ENCODE data around the gene HK3. TPM values are rescaled to one million over a fixed set of nuclear protein-coding genes. Genes with fewer than 3 reads are reported as not detected.

Gene HK3
- polyA plus RNA-seq, 4 donors: 0.30 to 7.5 (median 1.5) TPM

- DNase-seq: no peak
- peaks cover 0 to 19% (median 14%) of the 10 kb centered on the region in 3 donors for H3K27me3 ChIP-seq (ENCODE audit: control insufficient read depth in 3 of 3, insufficient read depth in 3 of 3, low read length in 3 of 3)
- H3K27ac ChIP-seq (ENCODE audit: low read depth in 1 of 3, low read length in 2 of 3): no peak overlapping the region
- no peak for FAIRE-seq
- H3K9me3 ChIP-seq (ENCODE audit: control insufficient read depth in 2 of 2, insufficient read depth in 1 of 2, low read depth in 1 of 2, low read length in 1 of 2): no peaks in the 10 kb centered on the region
- 45 to 67% (median 67%) methylated on average over 21 of the region's 21 CpGs for WGBS, 3 donors
- no peak overlapping the region for H3K4me3 ChIP-seq (ENCODE audit: low read depth in 1 of 3, low read length in 3 of 3)
- H3K4me1 ChIP-seq (ENCODE audit: control insufficient read depth in 3 of 3, insufficient read depth in 2 of 3, low read depth in 1 of 3, low read length in 2 of 3): no peaks in the 10 kb centered on the region
- no peaks in the 10 kb centered on the region for H3K36me3 ChIP-seq (ENCODE audit: control insufficient read depth in 3 of 3, insufficient read depth in 2 of 3, low read depth in 1 of 3, low read length in 3 of 3)
Observed at GRCh38 chr5:176843673-176844072, 55.5 kb downstream of the HK3 start.

GRCh38 chr5:176837707-176838115 lies 61.4 kb downstream of the HK3 start:
- Histone ChIP-seq H3K36me3 (ENCODE audit: control insufficient read depth in 3 of 3, insufficient read depth in 2 of 3, low read depth in 1 of 3, low read length in 3 of 3) (no peaks in the 10 kb centered on the region), H3K27me3 (ENCODE audit: control insufficient read depth in 3 of 3, insufficient read depth in 3 of 3, low read length in 3 of 3) (peaks cover 0 to 5% (median 4%) of the 10 kb centered on the region in 3 donors), H3K27ac (ENCODE audit: low read depth in 1 of 3, low read length in 2 of 3) (no peak overlapping the region), H3K9me3 (ENCODE audit: control insufficient read depth in 2 of 2, insufficient read depth in 1 of 2, low read depth in 1 of 2, low read length in 1 of 2) (no peaks in the 10 kb centered on the region), H3K4me1 (ENCODE audit: control insufficient read depth in 3 of 3, insufficient read depth in 2 of 3, low read depth in 1 of 3, low read length in 2 of 3) (no peaks in the 10 kb centered on the region), H3K4me3 (ENCODE audit: low read depth in 1 of 3, low read length in 3 of 3) (no peak overlapping the region)
- no peak for FAIRE-seq
- DNase-seq: peak; percentile 67 to 93
- 19 to 21% (median 21%) methylated on average over 16 of the region's 16 CpGs for WGBS, 3 donors

GRCh38 chr5:176836811-176837706 lies 62.1 kb downstream of the HK3 start:
- FAIRE-seq (no peak), DNase-seq (no peak)
- H3K27ac ChIP-seq (ENCODE audit: low read depth in 1 of 3, low read length in 2 of 3): no peak overlapping the region
- no peak overlapping the region for H3K4me3 ChIP-seq (ENCODE audit: low read depth in 1 of 3, low read length in 3 of 3)
- H3K4me1 ChIP-seq (ENCODE audit: control insufficient read depth in 3 of 3, insufficient read depth in 2 of 3, low read depth in 1 of 3, low read length in 2 of 3): no peaks in the 10 kb centered on the region
- 66 to 71% (median 67%) methylated on average over 15 of the region's 15 CpGs for WGBS, 3 donors
- no peaks in the 10 kb centered on the region for H3K9me3 ChIP-seq (ENCODE audit: control insufficient read depth in 2 of 2, insufficient read depth in 1 of 2, low read depth in 1 of 2, low read length in 1 of 2)
- peaks cover 0 to 5% (median 4%) of the 10 kb centered on the region in 3 donors for H3K27me3 ChIP-seq (ENCODE audit: control insufficient read depth in 3 of 3, insufficient read depth in 3 of 3, low read length in 3 of 3)
- H3K36me3 ChIP-seq (ENCODE audit: control insufficient read depth in 3 of 3, insufficient read depth in 2 of 3, low read depth in 1 of 3, low read length in 3 of 3): no peaks in the 10 kb centered on the region

GRCh38 chr5:176835918-176836317 lies 63.2 kb downstream of the HK3 start:
- Histone ChIP-seq H3K27me3 (ENCODE audit: control insufficient read depth in 3 of 3, insufficient read depth in 3 of 3, low read length in 3 of 3) (peaks cover 0 to 5% (median 2%) of the 10 kb centered on the region in 3 donors), H3K27ac (ENCODE audit: low read depth in 1 of 3, low read length in 2 of 3) (no peak overlapping the region), H3K4me1 (ENCODE audit: control insufficient read depth in 3 of 3, insufficient read depth in 2 of 3, low read depth in 1 of 3, low read length in 2 of 3) (no peaks in the 10 kb centered on the region), H3K36me3 (ENCODE audit: control insufficient read depth in 3 of 3, insufficient read depth in 2 of 3, low read depth in 1 of 3, low read length in 3 of 3) (no peaks in the 10 kb centered on the region), H3K9me3 (ENCODE audit: control insufficient read depth in 2 of 2, insufficient read depth in 1 of 2, low read depth in 1 of 2, low read length in 1 of 2) (no peaks in the 10 kb centered on the region), H3K4me3 (ENCODE audit: low read depth in 1 of 3, low read length in 3 of 3) (no peak overlapping the region)
- FAIRE-seq: no peak
- 49 to 62% (median 59%) methylated on average over 3 of the region's 3 CpGs for WGBS, 3 donors
- DNase-seq: no peak

- H3K27me3 ChIP-seq (ENCODE audit: control insufficient read depth in 3 of 3, insufficient read depth in 3 of 3, low read length in 3 of 3): peaks cover 0 to 5% (median 2%) of the 10 kb centered on the region in 3 donors
- H3K36me3 ChIP-seq (ENCODE audit: control insufficient read depth in 3 of 3, insufficient read depth in 2 of 3, low read depth in 1 of 3, low read length in 3 of 3): no peaks in the 10 kb centered on the region
- H3K27ac ChIP-seq (ENCODE audit: low read depth in 1 of 3, low read length in 2 of 3): no peak overlapping the region
- DNase-seq (no peak), FAIRE-seq (no peak)
- no peak overlapping the region for H3K4me3 ChIP-seq (ENCODE audit: low read depth in 1 of 3, low read length in 3 of 3)
- no peaks in the 10 kb centered on the region for H3K4me1 ChIP-seq (ENCODE audit: control insufficient read depth in 3 of 3, insufficient read depth in 2 of 3, low read depth in 1 of 3, low read length in 2 of 3)
- no peaks in the 10 kb centered on the region for H3K9me3 ChIP-seq (ENCODE audit: control insufficient read depth in 2 of 2, insufficient read depth in 1 of 2, low read depth in 1 of 2, low read length in 1 of 2)
- 81 to 83% (median 83%) methylated on average over 4 of the region's 4 CpGs for WGBS, 3 donors
Observed at GRCh38 chr5:176833286-176833685, 65.9 kb downstream of the HK3 start.

GRCh38 chr5:176832162-176832561 lies 67.0 kb downstream of the HK3 start:
- Histone ChIP-seq H3K27ac (ENCODE audit: low read depth in 1 of 3, low read length in 2 of 3) (no peak overlapping the region), H3K4me3 (ENCODE audit: low read depth in 1 of 3, low read length in 3 of 3) (no peak overlapping the region), H3K9me3 (ENCODE audit: control insufficient read depth in 2 of 2, insufficient read depth in 1 of 2, low read depth in 1 of 2, low read length in 1 of 2) (no peaks in the 10 kb centered on the region), H3K4me1 (ENCODE audit: control insufficient read depth in 3 of 3, insufficient read depth in 2 of 3, low read depth in 1 of 3, low read length in 2 of 3) (no peaks in the 10 kb centered on the region), H3K36me3 (ENCODE audit: control insufficient read depth in 3 of 3, insufficient read depth in 2 of 3, low read depth in 1 of 3, low read length in 3 of 3) (no peaks in the 10 kb centered on the region), H3K27me3 (ENCODE audit: control insufficient read depth in 3 of 3, insufficient read depth in 3 of 3, low read length in 3 of 3) (peaks cover 0 to 5% (median 2%) of the 10 kb centered on the region in 3 donors)
- FAIRE-seq (no peak), DNase-seq (no peak)
- 45 to 77% (median 47%) methylated on average over 6 of the region's 6 CpGs for WGBS, 3 donors

- Histone ChIP-seq H3K4me1 (ENCODE audit: control insufficient read depth in 3 of 3, insufficient read depth in 2 of 3, low read depth in 1 of 3, low read length in 2 of 3) (no peaks in the 10 kb centered on the region), H3K27me3 (ENCODE audit: control insufficient read depth in 3 of 3, insufficient read depth in 3 of 3, low read length in 3 of 3) (peaks cover 0 to 5% (median 2%) of the 10 kb centered on the region in 3 donors), H3K36me3 (ENCODE audit: control insufficient read depth in 3 of 3, insufficient read depth in 2 of 3, low read depth in 1 of 3, low read length in 3 of 3) (no peaks in the 10 kb centered on the region), H3K4me3 (ENCODE audit: low read depth in 1 of 3, low read length in 3 of 3) (no peak overlapping the region), H3K9me3 (ENCODE audit: control insufficient read depth in 2 of 2, insufficient read depth in 1 of 2, low read depth in 1 of 2, low read length in 1 of 2) (no peaks in the 10 kb centered on the region), H3K27ac (ENCODE audit: low read depth in 1 of 3, low read length in 2 of 3) (no peak overlapping the region)
- DNase-seq (no peak), FAIRE-seq (no peak)
- WGBS, 3 donors: 34 to 65% (median 56%) methylated on average over 8 of the region's 8 CpGs
Observed at GRCh38 chr5:176831425-176831824, 67.7 kb downstream of the HK3 start.

- FAIRE-seq: no peak
- no peak for DNase-seq
- no peaks in the 10 kb centered on the region for H3K9me3 ChIP-seq (ENCODE audit: control insufficient read depth in 2 of 2, insufficient read depth in 1 of 2, low read depth in 1 of 2, low read length in 1 of 2)
- no peak overlapping the region for H3K4me3 ChIP-seq (ENCODE audit: low read depth in 1 of 3, low read length in 3 of 3)
- no peak overlapping the region for H3K27ac ChIP-seq (ENCODE audit: low read depth in 1 of 3, low read length in 2 of 3)
- H3K27me3 ChIP-seq (ENCODE audit: control insufficient read depth in 3 of 3, insufficient read depth in 3 of 3, low read length in 3 of 3): peaks cover 0 to 5% (median 2%) of the 10 kb centered on the region in 3 donors
- 8 to 23% (median 16%) methylated on average over 9 of the region's 9 CpGs for WGBS, 3 donors
- no peaks in the 10 kb centered on the region for H3K36me3 ChIP-seq (ENCODE audit: control insufficient read depth in 3 of 3, insufficient read depth in 2 of 3, low read depth in 1 of 3, low read length in 3 of 3)
- no peaks in the 10 kb centered on the region for H3K4me1 ChIP-seq (ENCODE audit: control insufficient read depth in 3 of 3, insufficient read depth in 2 of 3, low read depth in 1 of 3, low read length in 2 of 3)
Observed at GRCh38 chr5:176830995-176831423, 68.1 kb downstream of the HK3 start.
